Hematopoietic multipotent progenitor cell (in vitro differentiated cells): ENCODE measurements around the gene AAMP. TPM values are rescaled to one million over a fixed set of nuclear protein-coding genes. Genes with fewer than 3 reads are reported as not detected.

Source experiments
- DNase-seq, 3 donors: peaks; one replicate each; pipeline ENCODE4 v3.0.0-alpha.2; 2011 to 2015; ENCODE audit warnings: low read depth in 2 of 3, low spot score in 2 of 3
- total RNA-seq: library from RNA; depleted of rRNA; stranded (reverse); fragments of >200 nt; gene quantifications from one replicate; pipeline ENCODE4 v1.2.3, GENCODE V29; 2012

Gene AAMP
- total RNA-seq, 1 donor = 121 TPM

- DNase-seq = no peak
These were observed 40.1 kb downstream of the AAMP start for GRCh38 chr2:218229851-218230250.

- DNase-seq = peak in 2 of 3 donors; percentile 70 to 76
These were observed 40.7 kb downstream of the AAMP start for GRCh38 chr2:218229239-218229638.

- DNase-seq = no peak
These were observed 41.4 kb downstream of the AAMP start for GRCh38 chr2:218228366-218229090.

- DNase-seq = no peak
These were observed 43.0 kb downstream of the AAMP start for GRCh38 chr2:218226903-218227302.

GRCh38 chr2:218224186-218224585 is 45.8 kb downstream of the AAMP start:
- DNase-seq = no peak

- no peak for DNase-seq
These were observed 46.9 kb downstream of the AAMP start for GRCh38 chr2:218223046-218223445.

GRCh38 chr2:218221000-218221399 is 48.9 kb downstream of the AAMP start:
- peak in 2 of 3 donors; percentile 18 to 48 for DNase-seq

- DNase-seq = no peak
These were observed 50.0 kb downstream of the AAMP start for GRCh38 chr2:218219934-218220333.

- peak in 2 of 3 donors; percentile 53 to 76 for DNase-seq
These were observed 51.4 kb downstream of the AAMP start for GRCh38 chr2:218218268-218219185.

GRCh38 chr2:218217360-218218267 is 52.3 kb downstream of the AAMP start:
- peak in 2 of 3 donors; percentile 62 to 65 for DNase-seq

GRCh38 chr2:218216674-218217359 is 53.1 kb downstream of the AAMP start, which contains the start of gene ARPC2:
Gene ARPC2, plus strand, starts transcription at chr2:218217189. Its CDS starts 282 bp downstream, at chr2:218217471.
- DNase-seq = peak; percentile 93 to 98 (median 97)

GRCh38 chr2:218216336-218216673 is 53.6 kb downstream of the AAMP start:
- DNase-seq = no peak

Other genes with a start within 250 kb of the AAMP start
- 1.1 TPM for gene RUFY4, start 200.9 kb downstream of the AAMP start, total RNA-seq
- under 0.01 TPM for gene CXCR2, start 144.1 kb downstream of the AAMP start, total RNA-seq
- under 0.01 TPM for gene CXCR1, start 103.2 kb downstream of the AAMP start, total RNA-seq
- 259 TPM for gene ARPC2, start 52.9 kb downstream of the AAMP start, total RNA-seq
- gene GPBAR1, start 9.1 kb downstream of the AAMP start, total RNA-seq = 0.54 TPM
- 53.3 TPM for gene PNKD, start 382 bp upstream of the AAMP start, total RNA-seq
- 167 TPM for gene TMBIM1, start 22.4 kb upstream of the AAMP start, total RNA-seq
- 0.27 TPM for gene CATIP, start 86.7 kb upstream of the AAMP start, total RNA-seq
- gene SLC11A1, start 112.1 kb upstream of the AAMP start, total RNA-seq = 3.8 TPM
- gene CTDSP1, start 129.7 kb upstream of the AAMP start, total RNA-seq = 152 TPM
- under 0.01 TPM for gene VIL1, start 149.0 kb upstream of the AAMP start, total RNA-seq